OCI-LY7 (cell line): ENCODE measurements around the gene EHD4.

ENCODE experiments used
- CTCF ChIP-seq: fragments of 200-600 bp; sonication (generic); conservative IDR thresholded peaks from 2 replicates; pipeline ENCODE4 v1.5.1; 2014; ENCODE audit warnings: mild to moderate bottlenecking, antibody characterized with exemption, low read length, moderate library complexity, mixed read lengths
- EZH2phosphoT487 ChIP-seq: fragments of 200-600 bp; sonication (generic); IDR thresholded peaks from 2 replicates; pipeline ENCODE4 v1.6.1; 2018; ENCODE audit warnings: low read depth, borderline replicate concordance, mild to moderate bottlenecking, mixed run types, antibody characterized with exemption, low read length, moderate library complexity, mixed read lengths

GRCh38 chr15:41860049-41860828 is 112.1 kb downstream of the EHD4 start:
- TF ChIP-seq CTCF (peak; percentile 37; the same call in 1 of the 2 replicates), EZH2phosphoT487 (no peak)
